Spleen (tissue), 11 donors: ENCODE measurements around the gene REEP3. TPM values are rescaled to one million over a fixed set of nuclear protein-coding genes. Genes with fewer than 3 reads are reported as not detected.

Experiments used
- DNase-seq: peaks from one replicate; pipeline ENCODE4 v3.0.0-alpha.2; 2020
- H3K27ac ChIP-seq, 8 donors: fragments of 200-600 bp; sonication (generic) in 7 of 8; 1 replicate in 4 of 8; 2 replicates in 4 of 8; pipeline versions ENCODE4 v1.5.0 to v1.8.0; 2016 to 2021; ENCODE audit warnings: inconsistent platforms in 4 of 8, mild to moderate bottlenecking in 4 of 8, moderate library complexity in 1 of 8
- H3K27me3 ChIP-seq, 7 donors: fragments of 200-600 bp; sonication (generic) in 6 of 7; replicated peaks in 1 of 7; 1 replicate in 4 of 7; 2 replicates in 3 of 7; pipeline versions ENCODE4 v1.5.0 to v1.8.0; 2016 to 2021; ENCODE audit warnings: inconsistent platforms in 3 of 7, mild to moderate bottlenecking in 1 of 7
- H3K36me3 ChIP-seq, 6 donors: fragments of 200-600 bp; sonication (generic) in 5 of 6; 1 replicate in 4 of 6; 2 replicates in 2 of 6; pipeline versions ENCODE4 v1.5.0 to v1.8.0; 2016 to 2021; ENCODE audit warnings: inconsistent platforms in 2 of 6
- H3K4me1 ChIP-seq, 6 donors: fragments of 200-600 bp; sonication (generic) in 5 of 6; 1 replicate in 3 of 6; 2 replicates in 3 of 6; pipeline versions ENCODE4 v1.5.0 to v1.8.0; 2016 to 2021; ENCODE audit warnings: inconsistent platforms in 3 of 6
- H3K4me3 ChIP-seq, 8 donors: fragments of 200-600 bp; sonication (generic) in 7 of 8; 1 replicate in 4 of 8; 2 replicates in 4 of 8; pipeline versions ENCODE4 v1.5.0 to v1.8.0; 2016 to 2021; ENCODE audit warnings: inconsistent platforms in 4 of 8, mild to moderate bottlenecking in 4 of 8, moderate library complexity in 2 of 8
- H3K9me3 ChIP-seq, 8 donors: fragments of 200-600 bp; sonication (generic) in 7 of 8; 1 replicate in 4 of 8; 2 replicates in 4 of 8; pipeline versions ENCODE4 v1.5.0 to v1.8.0; 2016 to 2021; ENCODE audit warnings: inconsistent platforms in 4 of 8
- POLR2A ChIP-seq, 3 donors: fragments of 450-650 bp; IDR thresholded peaks; one replicate each; pipeline ENCODE4 v1.5.1; 2017; ENCODE audit warnings: antibody characterized with exemption in 3 of 3, mild to moderate bottlenecking in 1 of 3
- POLR2AphosphoS5 ChIP-seq, 3 donors: sonication (generic); formaldehyde crosslinking; IDR thresholded peaks; one replicate each; pipeline ENCODE4 v1.5.1; 2017; ENCODE audit warnings: antibody characterized with exemption in 3 of 3
- WGBS, 5 donors: extraction: QIAGEN DNeasy Blood & Tissue Kit in 3 of 5; methylation state at CpG; one replicate each; pipeline versions ENCODE4 v1.1.5 to v1.1.7; 2013 to 2018; 5-methylcytosine and 5-hydroxymethylcytosine counted together
- intact Hi-C: fragments of 100-400 bp; cut with DNase I; formaldehyde crosslinking; loops from one replicate; pipeline ENCODE4 v1.15.0; 2023; ENCODE audit warnings: low total_unique reads
- polyA plus RNA-seq, 3 donors: library from polyadenylated mRNA; stranded (reverse); fragments of 200-250 nt; gene quantifications; one replicate each; pipeline ENCODE4 v1.2.1, GENCODE V29; 2013
- total RNA-seq, 7 donors: library from RNA; depleted of rRNA in 3 of 7; stranded (reverse); fragments of >200 nt in 3 of 7; fragmentation: NEBNext Ultra II Directional in 4 of 7; extraction: Animal tissue kit (Norgen Biotek cat#: 25700) in 4 of 7; gene quantifications; one replicate each; pipeline versions ENCODE4 v1.1.0 to v1.2.1, GENCODE V29; 2016 to 2021
- TF ChIP-seq, protein P1 (sequence below), 11 experiments: fragments of 200-600 bp in 7 of 11; fragments of 450-650 bp in 4 of 11; sonication (generic) in 4 of 11; IDR thresholded peaks in 8 of 11; conservative IDR thresholded peaks in 3 of 11; 1 replicate in 7 of 11; 2 replicates in 4 of 11; pipeline versions ENCODE4 v1.4.0 to v1.8.0; 2016 to 2021; ENCODE audit warnings: antibody characterized with exemption in 11 of 11, inconsistent platforms in 4 of 11, mild to moderate bottlenecking in 1 of 11
- donor health status: healthy with polysubstance abuse.
- donor health status: DM: no; HTN: no; CAD: no; lungs with moderate emphysema.
- donor health status: DM: no; HTN: no; CAD: no.
- donor health status: Bipolar disorder and iron deficiency.
- donor health status: healthy.
- donor health status: DM: no; HTN: no; CAD: no.
- donor health status: DM: yes; HTN: yes; CAD: no.

The REEP3 gene
- total and polyA plus RNA-seq, 10 donors = 4.0 to 46.5 (median 22.1) TPM

DNA sequence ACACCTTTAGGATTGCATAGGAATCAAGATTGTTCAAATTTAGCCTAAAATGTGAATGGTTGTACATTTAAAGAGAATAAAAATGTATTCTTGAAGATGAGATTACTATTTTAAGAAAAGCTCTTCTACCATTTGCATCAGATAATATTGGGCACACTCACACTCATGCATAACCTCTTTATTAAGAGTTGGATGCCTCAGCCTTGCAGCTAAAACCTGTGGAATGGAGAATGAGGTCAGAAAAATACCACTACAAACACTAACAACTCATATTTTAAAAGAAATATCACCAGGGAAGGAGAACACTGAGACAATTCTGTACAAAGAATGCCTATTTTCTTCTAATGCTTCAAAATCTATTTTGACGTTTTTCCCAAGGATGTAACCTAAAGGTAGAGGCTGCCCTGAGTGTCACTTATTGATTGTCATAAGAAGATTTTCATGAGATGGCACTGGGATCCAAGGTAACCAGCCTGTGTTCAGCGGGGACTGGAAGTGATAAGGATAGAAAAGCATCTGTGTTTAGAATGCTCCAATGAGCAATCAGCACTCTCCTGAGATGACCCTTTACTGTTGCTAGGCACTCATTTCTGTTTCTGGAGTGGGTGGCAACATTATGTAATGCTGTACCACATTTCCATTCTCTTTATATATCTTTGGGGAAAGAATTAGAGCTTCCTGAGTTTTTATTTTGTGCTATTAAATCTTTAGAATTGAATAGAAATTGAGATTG is 26.6 kb downstream of the REEP3 start:
- no peak overlapping the region for H3K27ac ChIP-seq
- DNase-seq = no peak
- no peaks in the 10 kb centered on the region for H3K9me3 ChIP-seq
- H3K4me1 ChIP-seq = peaks cover 0 to 12% (median 6%) of the 10 kb centered on the region in 6 donors
- H3K27me3 ChIP-seq = no peaks in the 10 kb centered on the region
- no peaks in the 10 kb centered on the region for H3K36me3 ChIP-seq
- H3K4me3 ChIP-seq = no peak overlapping the region
- intact Hi-C loops = no loop called here
- 91 to 96% (median 94%) methylated on average over 2 of the region's 2 CpGs for WGBS, 5 donors
- no peak for TF ChIP-seq POLR2A (IDR thresholded peaks at IDR 0.05)
- no peak for TF ChIP-seq POLR2AphosphoS5 (IDR thresholded peaks at IDR 0.05)
- TF ChIP-seq, protein P1, sequence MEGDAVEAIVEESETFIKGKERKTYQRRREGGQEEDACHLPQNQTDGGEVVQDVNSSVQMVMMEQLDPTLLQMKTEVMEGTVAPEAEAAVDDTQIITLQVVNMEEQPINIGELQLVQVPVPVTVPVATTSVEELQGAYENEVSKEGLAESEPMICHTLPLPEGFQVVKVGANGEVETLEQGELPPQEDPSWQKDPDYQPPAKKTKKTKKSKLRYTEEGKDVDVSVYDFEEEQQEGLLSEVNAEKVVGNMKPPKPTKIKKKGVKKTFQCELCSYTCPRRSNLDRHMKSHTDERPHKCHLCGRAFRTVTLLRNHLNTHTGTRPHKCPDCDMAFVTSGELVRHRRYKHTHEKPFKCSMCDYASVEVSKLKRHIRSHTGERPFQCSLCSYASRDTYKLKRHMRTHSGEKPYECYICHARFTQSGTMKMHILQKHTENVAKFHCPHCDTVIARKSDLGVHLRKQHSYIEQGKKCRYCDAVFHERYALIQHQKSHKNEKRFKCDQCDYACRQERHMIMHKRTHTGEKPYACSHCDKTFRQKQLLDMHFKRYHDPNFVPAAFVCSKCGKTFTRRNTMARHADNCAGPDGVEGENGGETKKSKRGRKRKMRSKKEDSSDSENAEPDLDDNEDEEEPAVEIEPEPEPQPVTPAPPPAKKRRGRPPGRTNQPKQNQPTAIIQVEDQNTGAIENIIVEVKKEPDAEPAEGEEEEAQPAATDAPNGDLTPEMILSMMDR (IDR thresholded peaks at IDR 0.05 in 8 of 11, conservative IDR thresholded peaks at IDR 0.05 in 3 of 11) = no peak

DNA sequence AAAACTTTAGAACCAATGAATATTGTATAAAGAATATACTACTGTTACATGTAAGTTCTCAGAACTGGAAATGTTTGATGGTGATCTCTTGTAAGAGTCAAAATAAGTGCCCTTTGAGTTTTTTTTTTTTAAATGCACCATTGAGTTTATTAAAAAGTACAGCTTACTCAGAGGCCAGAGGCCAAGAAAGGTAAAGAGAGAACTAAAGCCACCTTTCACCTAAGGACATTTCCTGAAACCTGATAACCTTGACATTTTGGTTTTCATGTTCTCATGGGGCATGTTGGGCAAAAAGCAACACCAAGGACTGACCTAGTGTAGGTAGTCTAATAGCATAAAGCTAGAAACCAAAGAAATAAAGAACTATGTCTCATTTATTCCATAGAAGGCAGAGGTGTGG is 27.7 kb downstream of the REEP3 start:
- H3K4me3 ChIP-seq = no peak overlapping the region
- no peaks in the 10 kb centered on the region for H3K27me3 ChIP-seq
- no peak overlapping the region for H3K27ac ChIP-seq
- H3K36me3 ChIP-seq = no peaks in the 10 kb centered on the region
- DNase-seq = no peak
- peaks cover 0 to 6% (median 4%) of the 10 kb centered on the region in 6 donors for H3K4me1 ChIP-seq
- intact Hi-C loops = no loop called here
- H3K9me3 ChIP-seq = no peaks in the 10 kb centered on the region
- TF ChIP-seq, protein P1 (IDR thresholded peaks at IDR 0.05 in 8 of 11, conservative IDR thresholded peaks at IDR 0.05 in 3 of 11) = no peak
- no peak for TF ChIP-seq POLR2A (IDR thresholded peaks at IDR 0.05)
- no peak for TF ChIP-seq POLR2AphosphoS5 (IDR thresholded peaks at IDR 0.05)

DNA sequence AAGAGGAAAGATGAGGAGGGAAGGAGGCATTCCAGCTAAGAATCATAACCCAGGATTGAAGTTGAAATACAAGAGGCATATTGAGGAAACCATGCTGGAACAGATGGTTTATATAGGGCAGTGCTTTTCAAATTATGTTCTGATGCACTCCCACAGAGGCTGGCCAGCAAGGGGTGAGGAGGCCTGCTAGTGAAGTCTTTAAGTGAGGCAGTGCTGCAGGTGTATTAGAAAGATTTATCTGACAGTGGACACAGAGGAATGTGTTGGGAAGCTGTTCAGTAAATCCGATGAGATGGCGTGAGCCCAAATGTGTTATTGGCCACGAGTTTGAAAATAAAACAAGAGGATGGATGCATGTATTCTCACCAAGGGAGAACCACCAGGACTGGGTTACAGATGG is 28.6 kb downstream of the REEP3 start:
- H3K9me3 ChIP-seq = no peaks in the 10 kb centered on the region
- H3K4me3 ChIP-seq = no peak overlapping the region
- H3K4me1 ChIP-seq = peaks cover 0 to 8% (median 3%) of the 10 kb centered on the region in 6 donors
- intact Hi-C loops = no loop called here
- TF ChIP-seq POLR2AphosphoS5 (IDR thresholded peaks at IDR 0.05) (no peak), POLR2A (IDR thresholded peaks at IDR 0.05) (no peak)
- no peaks in the 10 kb centered on the region for H3K36me3 ChIP-seq
- WGBS, 5 donors = 66 to 91% (median 82%) methylated on average over 3 of the region's 3 CpGs
- no peak for DNase-seq
- H3K27me3 ChIP-seq = no peaks in the 10 kb centered on the region
- no peak overlapping the region for H3K27ac ChIP-seq

DNA sequence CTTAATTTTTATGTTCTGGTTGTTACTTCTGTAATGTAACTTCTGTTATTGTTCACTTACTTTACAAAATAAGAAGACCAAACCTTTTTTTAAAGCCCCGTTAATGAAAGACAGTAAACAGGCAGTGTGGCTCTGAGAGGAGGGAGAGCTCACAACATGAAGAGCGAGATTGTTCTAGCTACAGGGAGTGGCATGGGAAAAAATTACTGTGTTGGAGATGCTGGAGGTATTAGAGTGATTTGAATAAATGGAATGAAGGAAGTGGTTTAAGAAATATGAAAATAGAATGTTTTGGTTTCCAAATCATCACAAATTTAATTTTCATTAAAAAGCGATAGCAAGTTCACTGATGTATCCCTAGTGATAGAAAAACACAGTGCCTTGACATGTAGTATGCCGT is 31.8 kb downstream of the REEP3 start:
- Histone ChIP-seq H3K36me3 (no peaks in the 10 kb centered on the region), H3K4me3 (no peak overlapping the region), H3K9me3 (no peaks in the 10 kb centered on the region), H3K27me3 (no peaks in the 10 kb centered on the region), H3K27ac (no peak overlapping the region), H3K4me1 (peaks cover 0 to 16% (median 8%) of the 10 kb centered on the region in 6 donors)
- no peak for DNase-seq
- TF ChIP-seq POLR2A (IDR thresholded peaks at IDR 0.05) (no peak), POLR2AphosphoS5 (IDR thresholded peaks at IDR 0.05) (no peak)
- TF ChIP-seq, protein P1 (IDR thresholded peaks at IDR 0.05 in 8 of 11, conservative IDR thresholded peaks at IDR 0.05 in 3 of 11) = no peak
- 88 to 94% (median 93%) methylated on average over 4 of the region's 4 CpGs for WGBS, 5 donors
- intact Hi-C loops = no loop called here
